CD4-positive, alpha-beta T cell (primary cell): ENCODE measurements around the gene COL25A1. TPM values are rescaled to one million over a fixed set of nuclear protein-coding genes. Genes with fewer than 3 reads are reported as not detected.

Experiments used
- ATAC-seq: fragments of 200-7000 bp; cut with Tn5 transposase; one replicate; pipeline ENCODE4 v1.10.0; 2022; ENCODE audit warnings: mild to moderate bottlenecking; ENCODE audit not compliant: poor library complexity
- CTCF ChIA-PET: fragments of 350-600 bp; sonication (Branson Sonifier 250); formaldehyde crosslinking; loops from one replicate; lab custom pipeline; 2021; ENCODE audit warnings: antibody characterized with exemption, inconsistent platforms; lab: Charles Lee
- POLR2A ChIA-PET: fragments of 350-600 bp; sonication (Branson Sonifier 250); formaldehyde crosslinking; loops from one replicate; lab custom pipeline; 2021; ENCODE audit warnings: antibody characterized with exemption, inconsistent platforms; lab: Charles Lee
- DNase-seq, 14 experiments: peaks; one replicate each; pipeline ENCODE4 v3.0.0-alpha.2; 2013 to 2020; ENCODE audit warnings: mixed read lengths in 2 of 14
- H3K27ac ChIP-seq, 2 donors: one replicate each; pipeline versions ENCODE4 v1.5.1 to v1.7.0; 2013; ENCODE audit warnings: low read length in 2 of 2, low read depth in 1 of 2, mild to moderate bottlenecking in 1 of 2
- H3K27me3 ChIP-seq, 2 experiments: 1 replicate in 1 of 2; 2 replicates in 1 of 2; pipeline versions ENCODE4 v1.6.1 to v1.7.0; 2013; ENCODE audit warnings: low read length in 2 of 2, control low read depth in 1 of 2, mild to moderate bottlenecking in 1 of 2, moderate library complexity in 1 of 2; ENCODE audit not compliant: insufficient read depth in 2 of 2, control insufficient read depth in 1 of 2
- H3K36me3 ChIP-seq: one replicate; pipeline ENCODE4 v1.6.1; 2013; ENCODE audit warnings: low read length, control low read depth; ENCODE audit not compliant: insufficient read depth
- H3K4me1 ChIP-seq: one replicate; pipeline ENCODE4 v1.6.1; 2013; ENCODE audit warnings: low read length, control low read depth; ENCODE audit not compliant: insufficient read depth
- H3K4me3 ChIP-seq: one replicate; pipeline ENCODE4 v1.5.1; 2013; ENCODE audit warnings: mild to moderate bottlenecking, low read length, moderate library complexity
- H3K9me3 ChIP-seq, 2 experiments: 1 replicate in 1 of 2; 2 replicates in 1 of 2; pipeline versions ENCODE4 v1.6.1 to v1.7.0; 2013; ENCODE audit warnings: low read length in 2 of 2, mild to moderate bottlenecking in 2 of 2, control low read depth in 1 of 2, moderate library complexity in 1 of 2; ENCODE audit not compliant: control insufficient read depth in 1 of 2, insufficient read depth in 1 of 2
- H3K27ac Mint-ChIP-seq: one replicate; pipeline ENCODE4 v1.8.0; 2020; ENCODE audit warnings: mixed read lengths
- H3K27me3 Mint-ChIP-seq: one replicate; pipeline ENCODE4 v1.8.0; 2021; ENCODE audit warnings: mixed read lengths
- H3K36me3 Mint-ChIP-seq: one replicate; pipeline ENCODE4 v1.8.0; 2021; ENCODE audit warnings: low read depth, mixed read lengths
- H3K4me1 Mint-ChIP-seq: one replicate; pipeline ENCODE4 v1.8.0; 2021; ENCODE audit warnings: low read depth, mixed read lengths
- H3K4me3 Mint-ChIP-seq: one replicate; pipeline ENCODE4 v1.8.0; 2020; ENCODE audit warnings: mild to moderate bottlenecking, mixed read lengths
- H3K9me3 Mint-ChIP-seq: one replicate; pipeline ENCODE4 v1.8.0; 2020; ENCODE audit warnings: mixed read lengths
- intact Hi-C, 2 experiments: fragments of 100-400 bp; cut with DNase I in 1 of 2; cut with micrococcal nuclease in 1 of 2; formaldehyde crosslinking; loops; one replicate each; pipeline versions ENCODE4 v1.15.1 to v1.9.0; 2023 to 2025; cut with DNase I, micrococcal nuclease
- total RNA-seq, 174 experiments: library from RNA in 2 of 174; stranded (reverse) in 2 of 174; gene quantifications; one replicate each; pipeline ENCODE4 v1.2.3 and lab custom pipeline; 2021 to 2026
- TF ChIP-seq, protein P1 (sequence below): fragments of 200-600 bp; IDR thresholded peaks from one replicate; pipeline ENCODE4 v1.8.0; 2022; ENCODE audit warnings: antibody characterized with exemption, mild to moderate bottlenecking

Gene COL25A1
- total RNA-seq, 2 experiments from 2014 or later: 0.42 TPM; not detected in 1

DNA sequence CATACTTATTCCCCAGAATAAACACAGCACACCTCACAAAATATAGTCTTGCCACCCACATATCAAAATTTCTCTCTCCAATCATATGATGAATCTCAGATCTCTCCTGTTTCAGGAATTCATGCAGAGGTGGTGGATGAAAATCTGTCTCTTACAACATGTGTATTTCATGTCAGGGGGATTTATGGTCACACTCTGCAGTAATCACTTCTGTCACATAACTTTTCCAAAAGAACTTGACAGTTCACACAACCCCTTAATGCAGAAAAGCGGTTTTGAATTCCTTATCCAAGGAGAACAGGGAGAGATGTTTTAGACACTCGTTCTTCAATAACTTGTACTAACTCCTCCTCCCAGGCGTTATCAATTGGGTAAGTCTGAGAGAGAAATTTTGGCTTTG is 359.1 kb downstream of the COL25A1 start:
- intact Hi-C loops: no loop called here
- CTCF ChIA-PET: no interaction called here
- H3K9me3 Mint-ChIP-seq: no peaks in the 10 kb centered on the region

DNA sequence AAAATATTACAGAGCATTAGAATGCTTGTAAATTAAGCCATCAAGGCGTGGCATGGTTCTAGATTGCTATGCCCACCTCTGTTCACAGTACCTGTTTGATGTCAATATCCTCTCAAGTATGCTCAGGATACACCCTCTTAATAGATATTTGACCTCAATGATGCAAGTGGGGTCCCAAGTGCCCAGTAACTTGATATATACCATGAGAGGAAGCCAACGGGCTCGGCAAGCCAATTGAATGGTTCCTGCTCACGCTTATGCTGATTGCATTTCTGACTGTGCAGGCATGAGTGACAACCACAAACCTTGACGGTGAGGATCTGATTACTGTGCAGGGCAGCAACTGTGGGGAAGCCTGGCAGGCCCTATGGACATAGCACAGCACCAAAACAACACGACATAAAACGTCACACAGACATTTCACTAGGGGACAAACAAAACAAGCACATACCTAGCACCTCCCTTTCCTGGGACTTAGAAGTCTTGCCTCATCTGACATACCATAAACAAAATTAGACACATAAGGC is 360.5 kb downstream of the COL25A1 start:
- Histone ChIP-seq H3K4me3 (no peak overlapping the region), H3K27me3 (peaks cover 0 to 4% of the 10 kb centered on the region in 2 experiments), H3K4me1 (no peaks in the 10 kb centered on the region), H3K36me3 (no peaks in the 10 kb centered on the region), H3K9me3 (no peaks in the 10 kb centered on the region), H3K27ac (no peak overlapping the region)
- no peaks in the 10 kb centered on the region for H3K9me3 Mint-ChIP-seq
- H3K27me3 Mint-ChIP-seq: no peaks in the 10 kb centered on the region
- TF ChIP-seq, protein P1, sequence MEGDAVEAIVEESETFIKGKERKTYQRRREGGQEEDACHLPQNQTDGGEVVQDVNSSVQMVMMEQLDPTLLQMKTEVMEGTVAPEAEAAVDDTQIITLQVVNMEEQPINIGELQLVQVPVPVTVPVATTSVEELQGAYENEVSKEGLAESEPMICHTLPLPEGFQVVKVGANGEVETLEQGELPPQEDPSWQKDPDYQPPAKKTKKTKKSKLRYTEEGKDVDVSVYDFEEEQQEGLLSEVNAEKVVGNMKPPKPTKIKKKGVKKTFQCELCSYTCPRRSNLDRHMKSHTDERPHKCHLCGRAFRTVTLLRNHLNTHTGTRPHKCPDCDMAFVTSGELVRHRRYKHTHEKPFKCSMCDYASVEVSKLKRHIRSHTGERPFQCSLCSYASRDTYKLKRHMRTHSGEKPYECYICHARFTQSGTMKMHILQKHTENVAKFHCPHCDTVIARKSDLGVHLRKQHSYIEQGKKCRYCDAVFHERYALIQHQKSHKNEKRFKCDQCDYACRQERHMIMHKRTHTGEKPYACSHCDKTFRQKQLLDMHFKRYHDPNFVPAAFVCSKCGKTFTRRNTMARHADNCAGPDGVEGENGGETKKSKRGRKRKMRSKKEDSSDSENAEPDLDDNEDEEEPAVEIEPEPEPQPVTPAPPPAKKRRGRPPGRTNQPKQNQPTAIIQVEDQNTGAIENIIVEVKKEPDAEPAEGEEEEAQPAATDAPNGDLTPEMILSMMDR: no peak
- ATAC-seq (no peak), DNase-seq (no peak)
- CTCF ChIA-PET: no interaction called here
- H3K4me3 Mint-ChIP-seq: no peak overlapping the region
- H3K4me1 Mint-ChIP-seq: no peaks in the 10 kb centered on the region
- H3K36me3 Mint-ChIP-seq: no peaks in the 10 kb centered on the region
- intact Hi-C loops: no loop called here
- POLR2A ChIA-PET: no interaction called here
- no peak overlapping the region for H3K27ac Mint-ChIP-seq

More for the DNA sequence above, 359.1 kb downstream of the COL25A1 start:
- Histone ChIP-seq H3K27me3 (peaks cover 0 to 4% of the 10 kb centered on the region in 2 experiments), H3K27ac (no peak overlapping the region), H3K4me1 (no peaks in the 10 kb centered on the region), H3K36me3 (no peaks in the 10 kb centered on the region), H3K9me3 (no peaks in the 10 kb centered on the region), H3K4me3 (no peak overlapping the region)
- Mint-ChIP-seq H3K4me3 (no peak overlapping the region), H3K27ac (no peak overlapping the region), H3K4me1 (no peaks in the 10 kb centered on the region), H3K36me3 (no peaks in the 10 kb centered on the region), H3K27me3 (no peaks in the 10 kb centered on the region)
- POLR2A ChIA-PET: no interaction called here
- ATAC-seq (no peak), DNase-seq (no peak)
- TF ChIP-seq, protein P1: no peak

DNA sequence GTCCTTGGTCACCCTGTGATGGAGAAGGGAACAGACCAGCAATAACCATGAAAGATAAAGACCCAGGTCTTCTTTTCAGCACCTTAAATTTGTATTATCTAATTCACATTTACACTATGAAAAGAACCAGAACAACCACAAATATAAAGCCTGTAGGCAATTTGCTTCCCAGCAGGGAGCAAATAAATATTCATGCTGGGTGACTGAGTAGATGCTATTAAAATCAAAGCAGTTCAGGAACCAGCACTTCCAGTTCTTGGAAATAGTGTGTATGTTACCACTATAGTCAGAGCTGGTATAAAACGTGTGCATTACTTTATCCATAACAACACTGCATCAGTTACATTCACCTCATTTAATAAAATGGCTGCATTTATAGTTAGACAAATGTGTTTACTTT is 361.8 kb downstream of the COL25A1 start:
- ATAC-seq: no peak
- no peaks in the 10 kb centered on the region for H3K27me3 Mint-ChIP-seq
- Histone ChIP-seq H3K9me3 (no peaks in the 10 kb centered on the region), H3K27me3 (peaks cover 0 to 4% of the 10 kb centered on the region in 2 experiments), H3K4me1 (no peaks in the 10 kb centered on the region), H3K4me3 (no peak overlapping the region), H3K36me3 (no peaks in the 10 kb centered on the region), H3K27ac (no peak overlapping the region)
- H3K36me3 Mint-ChIP-seq: no peaks in the 10 kb centered on the region
- intact Hi-C loops: no loop called here
- H3K4me1 Mint-ChIP-seq: no peaks in the 10 kb centered on the region
- POLR2A ChIA-PET: no interaction called here
- TF ChIP-seq, protein P1: no peak
- CTCF ChIA-PET: no interaction called here
- DNase-seq: no peak
- no peak overlapping the region for H3K27ac Mint-ChIP-seq
- H3K4me3 Mint-ChIP-seq: no peak overlapping the region
- H3K9me3 Mint-ChIP-seq: no peaks in the 10 kb centered on the region
